ENCODE data around the gene TPCN2. TPM values are rescaled to one million over a fixed set of nuclear protein-coding genes. Genes with fewer than 3 reads are reported as not detected.
"Not testable (repeated sequence)": the region's sequence is repeated elsewhere in the genome, so short reads cannot be mapped to it uniquely, and the experiment has no call there.

TPCN2 gene
- total RNA-seq, 1 experiment from 2014 or later = 16.3 TPM

DNA sequence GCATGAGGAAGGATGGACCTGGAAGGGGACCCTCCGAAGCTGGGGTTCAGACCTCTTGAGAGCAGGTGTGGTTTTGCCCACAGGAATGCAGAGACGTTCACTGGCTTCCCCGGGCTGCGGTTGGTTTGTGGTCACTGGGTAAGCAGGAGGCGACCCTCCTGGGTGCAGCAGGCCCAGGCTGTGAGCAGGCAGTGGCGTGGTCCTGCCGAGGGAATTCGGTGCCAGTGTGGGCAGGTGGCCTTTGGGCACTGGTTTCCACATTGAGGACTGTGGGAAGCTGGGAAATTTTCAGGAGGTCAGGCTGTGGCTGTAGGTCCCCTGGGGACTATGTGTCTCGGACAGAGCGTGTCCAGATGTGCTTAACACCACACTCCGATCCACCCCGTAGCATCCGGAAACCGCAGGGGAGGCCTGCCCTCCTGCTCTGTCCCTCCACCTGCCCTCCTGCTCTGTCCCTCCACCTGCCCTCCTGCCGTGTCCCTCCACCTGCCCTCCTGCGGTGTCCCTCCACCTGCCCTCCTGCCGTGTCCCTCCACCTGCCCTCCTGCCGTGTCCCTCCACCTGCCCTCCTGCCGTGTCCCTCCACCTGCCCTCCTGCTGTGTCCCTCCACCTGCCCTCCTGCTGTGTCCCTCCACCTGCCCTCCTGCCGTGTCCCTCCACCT lies 27.5 kb downstream of the TPCN2 start:
- H3K9me3 Mint-ChIP-seq (ENCODE audit: unreplicated experiment) = no peaks in the 10 kb centered on the region
- peaks cover 34% of the 10 kb centered on the region for H3K4me1 Mint-ChIP-seq (ENCODE audit: insufficient read depth, unreplicated experiment)
- ChIA-PET CTCF (interaction anchor here (1.1 kb wide), 1 partner anchor 13 kb away, joined by 3 read pairs; no protein-coding TSS in a partner anchor), POLR2A (no interaction called here)
- no peak overlapping the region for H3K4me3 Mint-ChIP-seq (ENCODE audit: unreplicated experiment)
- TF ChIP-seq, protein P1, sequence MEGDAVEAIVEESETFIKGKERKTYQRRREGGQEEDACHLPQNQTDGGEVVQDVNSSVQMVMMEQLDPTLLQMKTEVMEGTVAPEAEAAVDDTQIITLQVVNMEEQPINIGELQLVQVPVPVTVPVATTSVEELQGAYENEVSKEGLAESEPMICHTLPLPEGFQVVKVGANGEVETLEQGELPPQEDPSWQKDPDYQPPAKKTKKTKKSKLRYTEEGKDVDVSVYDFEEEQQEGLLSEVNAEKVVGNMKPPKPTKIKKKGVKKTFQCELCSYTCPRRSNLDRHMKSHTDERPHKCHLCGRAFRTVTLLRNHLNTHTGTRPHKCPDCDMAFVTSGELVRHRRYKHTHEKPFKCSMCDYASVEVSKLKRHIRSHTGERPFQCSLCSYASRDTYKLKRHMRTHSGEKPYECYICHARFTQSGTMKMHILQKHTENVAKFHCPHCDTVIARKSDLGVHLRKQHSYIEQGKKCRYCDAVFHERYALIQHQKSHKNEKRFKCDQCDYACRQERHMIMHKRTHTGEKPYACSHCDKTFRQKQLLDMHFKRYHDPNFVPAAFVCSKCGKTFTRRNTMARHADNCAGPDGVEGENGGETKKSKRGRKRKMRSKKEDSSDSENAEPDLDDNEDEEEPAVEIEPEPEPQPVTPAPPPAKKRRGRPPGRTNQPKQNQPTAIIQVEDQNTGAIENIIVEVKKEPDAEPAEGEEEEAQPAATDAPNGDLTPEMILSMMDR (IDR thresholded peaks at IDR 0.05; ENCODE audit: unreplicated experiment) = no peak
- BruUV-seq (replicated peaks) = no TSS peak
- no peak overlapping the region for H3K27ac Mint-ChIP-seq (ENCODE audit: low read depth, unreplicated experiment)
- H3K27me3 Mint-ChIP-seq (ENCODE audit: insufficient read depth, unreplicated experiment) = no peaks in the 10 kb centered on the region
- DNase-seq (ENCODE audit: unreplicated experiment) = no peak
- peaks cover 9% of the 10 kb centered on the region for H3K36me3 Mint-ChIP-seq (ENCODE audit: insufficient read depth, unreplicated experiment)
- intact Hi-C loops (cut with micrococcal nuclease) = no loop called here

- DNase-seq (ENCODE audit: unreplicated experiment); H3K9me3 Mint-ChIP-seq (ENCODE audit: unreplicated experiment); H3K36me3 Mint-ChIP-seq (ENCODE audit: insufficient read depth, unreplicated experiment); CTCF ChIA-PET; H3K27me3 Mint-ChIP-seq (ENCODE audit: insufficient read depth, unreplicated experiment); H3K4me3 Mint-ChIP-seq (ENCODE audit: unreplicated experiment); H3K27ac Mint-ChIP-seq (ENCODE audit: low read depth, unreplicated experiment); POLR2A ChIA-PET; BruUV-seq (replicated peaks); intact Hi-C loops (cut with micrococcal nuclease): not testable (repeated sequence)
- H3K4me1 Mint-ChIP-seq (ENCODE audit: insufficient read depth, unreplicated experiment) = peaks cover 34% of the 10 kb centered on the region
Measured at GRCh38 chr11:69076977-69077376, 28.2 kb downstream of the TPCN2 start.

GRCh38 chr11:69078508-69078907 lies 29.8 kb downstream of the TPCN2 start:
- TF ChIP-seq, protein P1 (IDR thresholded peaks at IDR 0.05; ENCODE audit: unreplicated experiment) = no peak
- DNase-seq (ENCODE audit: unreplicated experiment) = no peak
- H3K27ac Mint-ChIP-seq (ENCODE audit: low read depth, unreplicated experiment) = no peak overlapping the region
- ChIA-PET POLR2A (no interaction called here), CTCF (no interaction called here)
- H3K4me1 Mint-ChIP-seq (ENCODE audit: insufficient read depth, unreplicated experiment) = peaks cover 33% of the 10 kb centered on the region
- H3K9me3 Mint-ChIP-seq (ENCODE audit: unreplicated experiment) = no peaks in the 10 kb centered on the region
- peaks cover 7% of the 10 kb centered on the region for H3K36me3 Mint-ChIP-seq (ENCODE audit: insufficient read depth, unreplicated experiment)
- intact Hi-C loops (cut with micrococcal nuclease) = no loop called here
- H3K4me3 Mint-ChIP-seq (ENCODE audit: unreplicated experiment) = no peak overlapping the region
- H3K27me3 Mint-ChIP-seq (ENCODE audit: insufficient read depth, unreplicated experiment) = no peaks in the 10 kb centered on the region
- no TSS peak for BruUV-seq (replicated peaks)

DNA sequence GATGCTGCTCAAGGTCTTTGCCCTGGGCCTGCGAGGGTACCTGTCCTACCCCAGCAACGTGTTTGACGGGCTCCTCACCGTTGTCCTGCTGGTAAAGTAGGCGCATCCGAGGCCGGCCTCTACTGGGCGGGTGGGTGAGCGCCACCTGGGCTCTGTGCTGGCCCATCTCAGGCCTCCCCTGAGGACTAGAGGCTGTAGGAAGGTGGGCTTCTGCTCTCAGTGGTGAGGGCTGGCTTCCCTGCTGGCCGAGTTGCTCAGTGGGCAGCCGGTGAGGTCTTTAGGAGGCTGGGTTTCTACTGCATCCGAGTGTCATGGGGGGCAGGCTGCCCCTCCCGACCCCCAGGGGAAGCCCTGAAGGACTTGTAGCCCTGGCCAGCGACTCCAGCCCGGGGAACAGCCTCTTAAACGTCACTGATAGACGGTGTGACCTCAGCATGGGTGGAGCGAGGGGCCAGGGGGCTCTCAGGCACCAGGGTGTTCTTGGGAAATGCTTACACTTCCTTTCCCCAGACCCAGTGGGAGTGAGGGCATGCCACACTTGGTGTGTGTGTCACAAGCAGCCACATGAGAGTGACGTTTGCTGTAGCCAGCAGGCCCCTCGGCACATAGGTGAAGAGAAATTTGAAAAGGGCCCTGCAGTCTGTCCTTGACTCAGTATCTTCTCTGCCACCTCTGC lies 30.3 kb downstream of the TPCN2 start:
- BruUV-seq (replicated peaks) = no TSS peak
- CTCF ChIA-PET = interaction anchor here (1.0 kb wide), 1 partner anchor 10 kb away, joined by 3 read pairs; no protein-coding TSS in a partner anchor
- H3K36me3 Mint-ChIP-seq (ENCODE audit: insufficient read depth, unreplicated experiment) = peaks cover 2% of the 10 kb centered on the region
- DNase-seq (ENCODE audit: unreplicated experiment) = no peak
- no peaks in the 10 kb centered on the region for H3K9me3 Mint-ChIP-seq (ENCODE audit: unreplicated experiment)
- intact Hi-C loops (cut with micrococcal nuclease) = no loop called here
- POLR2A ChIA-PET = no interaction called here
- H3K4me1 Mint-ChIP-seq (ENCODE audit: insufficient read depth, unreplicated experiment) = peaks cover 28% of the 10 kb centered on the region
- H3K4me3 Mint-ChIP-seq (ENCODE audit: unreplicated experiment) = no peak overlapping the region
- H3K27ac Mint-ChIP-seq (ENCODE audit: low read depth, unreplicated experiment) = peak overlapping the region; percentile 86
- no peaks in the 10 kb centered on the region for H3K27me3 Mint-ChIP-seq (ENCODE audit: insufficient read depth, unreplicated experiment)
- TF ChIP-seq, protein P1 (IDR thresholded peaks at IDR 0.05; ENCODE audit: unreplicated experiment) = no peak

All from MCF 10A (cell line).